Measurements from ENCODE around the gene MYO5C.

MYO5C gene

GRCh38 chr15:52143873-52144272, 151.7 kb downstream of the MYO5C start:
- H3K4me3 ChIP-seq (ENCODE audit: low read length), result no peak overlapping the region
- no peak for TF ChIP-seq CTCF (conservative IDR thresholded peaks at IDR 0.05; ENCODE audit: low read depth, low read length)
- no peak for DNase-seq (ENCODE audit: low read depth)

Measured in retinal pigment epithelial cell (primary cell).